Lower lobe of right lung (tissue), 2 donors: ENCODE data around the gene RB1. TPM values are rescaled to one million over a fixed set of nuclear protein-coding genes. Genes with fewer than 3 reads are reported as not detected.

Experiments
- ATAC-seq, 2 donors: fragments of 200-7000 bp; cut with Tn5 transposase; one replicate each; pipeline ENCODE4 v1.9.1; 2020 to 2022; ENCODE audit warnings: mild to moderate bottlenecking in 2 of 2, moderate library complexity in 2 of 2
- DNase-seq: peaks from one replicate; pipeline ENCODE4 v3.0.0-alpha.2; 2020
- H3K27ac ChIP-seq: fragments of 200-600 bp; one replicate; pipeline ENCODE4 v1.8.0; 2022
- H3K27me3 ChIP-seq: fragments of 200-600 bp; one replicate; pipeline ENCODE4 v1.8.0; 2022; ENCODE audit warnings: low read depth
- H3K36me3 ChIP-seq: fragments of 200-600 bp; one replicate; pipeline ENCODE4 v1.8.0; 2022; ENCODE audit warnings: mild to moderate bottlenecking
- H3K4me1 ChIP-seq: fragments of 200-600 bp; one replicate; pipeline ENCODE4 v1.8.0; 2022
- H3K4me3 ChIP-seq: fragments of 200-600 bp; one replicate; pipeline ENCODE4 v1.8.0; 2022; ENCODE audit warnings: mild to moderate bottlenecking
- H3K9me3 ChIP-seq: fragments of 200-600 bp; one replicate; pipeline ENCODE4 v1.8.0; 2022
- CTCF ChIP-seq: fragments of 200-600 bp; IDR thresholded peaks from one replicate; pipeline ENCODE4 v1.8.0; 2022; ENCODE audit warnings: antibody characterized with exemption, mild to moderate bottlenecking
- intact Hi-C: fragments of 100-400 bp; cut with DNase I; formaldehyde crosslinking; loops from one replicate; pipeline ENCODE4 v1.11.0; 2022
- total RNA-seq: library from RNA; stranded (reverse); fragmentation: NEBNext Ultra II Directional; extraction: Animal tissue kit (Norgen Biotek cat#: 25700); gene quantifications from one replicate; pipeline ENCODE4 v1.2.1, GENCODE V29; 2021
- donor health status: DM: no; HTN: yes; CAD: no; lungs with severe emphysema.

The RB1 gene
- total RNA-seq, 1 donor from 2014 or later = 38.1 TPM

GRCh38 chr13:48278806-48279205 lies 24.7 kb upstream of the RB1 start:
- intact Hi-C loops = no loop called here
- TF ChIP-seq CTCF = no peak

GRCh38 chr13:48281556-48281955 lies 22.0 kb upstream of the RB1 start:
- Histone ChIP-seq H3K27me3 (no peaks in the 10 kb centered on the region), H3K36me3 (no peaks in the 10 kb centered on the region), H3K4me3 (no peak overlapping the region), H3K27ac (no peak overlapping the region), H3K9me3 (no peaks in the 10 kb centered on the region), H3K4me1 (no peaks in the 10 kb centered on the region)
- no peak for TF ChIP-seq CTCF
- intact Hi-C loops = no loop called here
- no peak for ATAC-seq
- no peak for DNase-seq

More at GRCh38 chr13:48278806-48279205, 24.7 kb upstream of the RB1 start:
- Histone ChIP-seq H3K36me3 (no peaks in the 10 kb centered on the region), H3K27me3 (no peaks in the 10 kb centered on the region), H3K4me1 (no peaks in the 10 kb centered on the region), H3K27ac (no peak overlapping the region), H3K4me3 (no peak overlapping the region), H3K9me3 (no peaks in the 10 kb centered on the region)
- ATAC-seq = no peak
- DNase-seq = no peak

- no peak for DNase-seq
- Histone ChIP-seq H3K36me3 (no peaks in the 10 kb centered on the region), H3K9me3 (no peaks in the 10 kb centered on the region), H3K4me1 (no peaks in the 10 kb centered on the region), H3K27ac (no peak overlapping the region), H3K27me3 (no peaks in the 10 kb centered on the region), H3K4me3 (no peak overlapping the region)
- no peak for ATAC-seq
- TF ChIP-seq CTCF = no peak
- intact Hi-C loops = no loop called here
These were observed 11.8 kb upstream of the RB1 start for GRCh38 chr13:48291730-48292129.

- H3K4me1 ChIP-seq = no peaks in the 10 kb centered on the region
- H3K36me3 ChIP-seq = no peaks in the 10 kb centered on the region
- H3K4me3 ChIP-seq = no peak overlapping the region
- TF ChIP-seq CTCF = no peak
- intact Hi-C loops = no loop called here
- H3K27ac ChIP-seq = no peak overlapping the region
- no peak for DNase-seq
- H3K9me3 ChIP-seq = no peaks in the 10 kb centered on the region
- ATAC-seq = no peak
- no peaks in the 10 kb centered on the region for H3K27me3 ChIP-seq
These were observed 10.9 kb upstream of the RB1 start for GRCh38 chr13:48292650-48293049.

- DNase-seq (no peak), ATAC-seq (peak in 1 of 2 donors; percentile 41)
- intact Hi-C loops = no loop called here
- Histone ChIP-seq H3K27me3 (no peaks in the 10 kb centered on the region), H3K36me3 (no peaks in the 10 kb centered on the region), H3K9me3 (no peaks in the 10 kb centered on the region), H3K4me3 (no peak overlapping the region), H3K4me1 (no peaks in the 10 kb centered on the region), H3K27ac (no peak overlapping the region)
- no peak for TF ChIP-seq CTCF
These were observed 8.9 kb upstream of the RB1 start for GRCh38 chr13:48294653-48295052.

- intact Hi-C loops = no loop called here
- no peaks in the 10 kb centered on the region for H3K36me3 ChIP-seq
- H3K4me1 ChIP-seq = no peaks in the 10 kb centered on the region
- DNase-seq = no peak
- no peaks in the 10 kb centered on the region for H3K9me3 ChIP-seq
- no peak overlapping the region for H3K27ac ChIP-seq
- H3K4me3 ChIP-seq = no peak overlapping the region
- TF ChIP-seq CTCF = no peak
- ATAC-seq = no peak
- H3K27me3 ChIP-seq = no peaks in the 10 kb centered on the region
These were observed 8.3 kb upstream of the RB1 start for GRCh38 chr13:48295271-48295670.
